ENCODE results near the gene DNAAF2. TPM values are rescaled to one million over a fixed set of nuclear protein-coding genes. Genes with fewer than 3 reads are reported as not detected.
A peak's percentile ranks its signal among the peaks of the same experiment; 100 is the strongest.
"Not testable (repeated sequence)": the region's sequence is repeated elsewhere in the genome, so short reads cannot be mapped to it uniquely, and the experiment has no call there.

Gene DNAAF2
- total RNA-seq, 1 donor from 2014 or later, result 6.7 TPM

- ATAC-seq (peak; percentile 88), DNase-seq (ENCODE audit: low spot score) (peak; percentile 99)
Observed at GRCh38 chr14:49585803-49586672, 49.0 kb downstream of the DNAAF2 start, which contains the start of gene RPS29. Gene RPS29, minus strand, starts transcription at chr14:49586380. Its CDS starts 34 bp downstream, at chr14:49586346.

GRCh38 chr14:49584981-49585640 lies 49.9 kb downstream of the DNAAF2 start:
- not testable (repeated sequence) for ATAC-seq; DNase-seq (ENCODE audit: low spot score)

- ATAC-seq, result no peak
- no peak for DNase-seq (ENCODE audit: low spot score)
Observed at GRCh38 chr14:49584058-49584457, 51.0 kb downstream of the DNAAF2 start.

GRCh38 chr14:49583629-49584028 lies 51.4 kb downstream of the DNAAF2 start:
- DNase-seq (ENCODE audit: low spot score) (no peak), ATAC-seq (no peak)

GRCh38 chr14:49582113-49582977 lies 52.7 kb downstream of the DNAAF2 start:
- ATAC-seq, result no peak
- DNase-seq (ENCODE audit: low spot score), result no peak

GRCh38 chr14:49581209-49582112 lies 53.6 kb downstream of the DNAAF2 start:
- DNase-seq (ENCODE audit: low spot score) (no peak), ATAC-seq (no peak)

GRCh38 chr14:49579841-49580240 lies 55.2 kb downstream of the DNAAF2 start:
- ATAC-seq (no peak), DNase-seq (ENCODE audit: low spot score) (no peak)

- DNase-seq (ENCODE audit: low spot score) (no peak), ATAC-seq (no peak)
Observed at GRCh38 chr14:49578141-49578540, 56.9 kb downstream of the DNAAF2 start.

Other genes starting within 250 kb of the DNAAF2 start
- 469 TPM for gene RPS29, start 48.9 kb downstream of the DNAAF2 start, total RNA-seq
- 4.8 TPM for gene LRR1, start 36.3 kb downstream of the DNAAF2 start, total RNA-seq
- 85.2 TPM for gene RPL36AL, start 14.6 kb downstream of the DNAAF2 start, total RNA-seq
- 40.7 TPM for gene MGAT2, start 14.4 kb downstream of the DNAAF2 start, total RNA-seq
- 3.3 TPM for gene POLE2, start 53.0 kb upstream of the DNAAF2 start, total RNA-seq
- 3.0 TPM for gene KLHDC1, start 57.9 kb upstream of the DNAAF2 start, total RNA-seq
- gene KLHDC2, start 132.9 kb upstream of the DNAAF2 start, total RNA-seq, result 56.2 TPM
- 18.2 TPM for gene NEMF, start 217.5 kb upstream of the DNAAF2 start, total RNA-seq

Data from left lobe of liver (tissue), 2 donors.